Stimulated activated CD8-positive, alpha-beta memory T cell treated with anti-CD3 and anti-CD28 coated beads, Interleukin-15, amount 100 ng/mL, for 24 hours (primary cell): ENCODE data around the gene GDF2.

Source experiments
- DNase-seq: peaks from one replicate; pipeline ENCODE4 v3.0.0-alpha.2; 2020; ENCODE audit warnings: low read depth

The GDF2 gene

GRCh38 chr10:47351899-47352815 is 29.9 kb downstream of the GDF2 start:
- no peak for DNase-seq

GRCh38 chr10:47353351-47353750 is 31.1 kb downstream of the GDF2 start:
- no peak for DNase-seq

GRCh38 chr10:47354165-47354564 is 31.9 kb downstream of the GDF2 start:
- DNase-seq, result no peak

GRCh38 chr10:47354900-47355299 is 32.6 kb downstream of the GDF2 start:
- no peak for DNase-seq

- DNase-seq, result no peak
Observed at GRCh38 chr10:47356708-47357107, 34.5 kb downstream of the GDF2 start.

- DNase-seq, result no peak
Observed at GRCh38 chr10:47357131-47357582, 34.9 kb downstream of the GDF2 start.

DNA sequence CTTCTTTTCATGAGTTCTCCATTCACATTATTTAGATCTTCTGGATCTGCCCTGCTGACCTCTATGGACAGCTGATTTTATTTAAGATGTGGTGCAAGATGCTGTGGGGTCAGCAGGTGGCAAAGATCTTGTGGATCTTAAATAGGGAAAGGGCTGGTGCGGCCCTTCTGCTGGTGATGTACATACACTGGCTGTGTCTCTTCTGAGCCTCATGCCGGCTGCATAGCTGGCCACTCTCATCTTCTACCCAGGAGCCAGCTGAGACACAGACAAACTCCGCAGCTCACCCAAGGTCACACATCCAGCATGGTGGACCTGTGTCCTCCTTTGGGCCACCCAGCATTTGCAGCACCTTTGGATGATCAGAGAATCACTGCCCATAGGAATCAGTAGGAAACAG is 35.7 kb downstream of the GDF2 start:
- DNase-seq, result no peak

DNA sequence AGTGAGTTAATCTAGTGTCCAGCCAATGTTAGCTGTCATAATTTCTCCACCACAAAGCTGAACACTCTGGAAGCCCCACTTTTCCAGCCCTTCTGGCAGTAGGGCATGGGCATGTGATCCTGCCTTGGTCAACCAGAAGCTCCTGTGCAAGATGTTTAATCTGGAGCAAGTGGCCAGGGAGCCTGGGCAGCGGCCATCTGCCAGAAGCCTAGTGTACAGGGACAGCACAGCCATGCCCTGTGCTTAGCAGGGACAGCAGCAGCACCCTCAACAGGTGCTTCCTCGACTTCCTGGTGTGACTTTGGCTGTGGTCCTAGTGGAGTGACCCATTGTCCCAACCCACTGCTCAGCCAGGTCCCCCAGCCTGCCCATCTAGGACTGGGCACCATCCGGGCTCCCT is 36.2 kb downstream of the GDF2 start:
- DNase-seq, result no peak

GRCh38 chr10:47359101-47359500 is 36.8 kb downstream of the GDF2 start:
- DNase-seq, result no peak

DNA sequence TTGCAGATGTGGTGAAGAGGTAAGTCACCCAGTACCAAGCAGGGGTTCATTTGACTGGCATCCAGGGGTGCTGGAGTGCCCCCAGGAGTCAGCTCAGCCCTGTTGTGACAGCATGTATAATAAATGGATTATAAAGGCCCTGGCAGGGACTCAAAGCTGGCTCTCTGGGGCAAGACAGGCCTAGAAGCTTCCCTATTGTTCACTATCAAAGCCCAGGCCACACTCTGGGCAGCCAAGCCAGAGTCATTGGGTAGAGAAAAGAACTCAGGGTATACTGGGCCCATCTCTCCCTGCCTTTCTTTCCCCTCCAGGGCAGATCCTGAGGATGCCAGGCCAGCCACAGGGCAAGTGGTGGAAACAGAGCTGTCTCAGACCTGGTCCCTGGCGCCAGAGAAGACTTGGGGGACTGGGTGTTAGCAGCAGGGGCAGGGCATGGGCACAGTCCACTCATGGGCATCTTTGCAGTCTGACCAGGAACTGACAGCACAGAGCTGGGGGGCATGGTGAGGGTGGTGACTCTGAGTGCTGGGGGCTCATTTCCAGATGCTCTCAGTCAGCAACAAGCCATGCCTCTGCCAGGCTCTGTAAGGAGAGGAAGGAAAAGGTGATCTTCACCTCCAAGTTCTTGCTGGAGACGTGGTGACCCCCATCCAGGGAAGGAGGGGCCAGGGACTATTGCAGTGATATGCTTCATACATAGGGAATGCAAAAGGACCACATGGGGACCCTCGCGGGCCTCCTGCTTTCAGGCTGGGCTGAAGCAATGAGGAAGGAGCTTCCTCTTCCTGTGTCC is 37.6 kb downstream of the GDF2 start:
- DNase-seq, result no peak

- no peak for DNase-seq
Observed at GRCh38 chr10:47360419-47361040, 38.3 kb downstream of the GDF2 start.

DNA sequence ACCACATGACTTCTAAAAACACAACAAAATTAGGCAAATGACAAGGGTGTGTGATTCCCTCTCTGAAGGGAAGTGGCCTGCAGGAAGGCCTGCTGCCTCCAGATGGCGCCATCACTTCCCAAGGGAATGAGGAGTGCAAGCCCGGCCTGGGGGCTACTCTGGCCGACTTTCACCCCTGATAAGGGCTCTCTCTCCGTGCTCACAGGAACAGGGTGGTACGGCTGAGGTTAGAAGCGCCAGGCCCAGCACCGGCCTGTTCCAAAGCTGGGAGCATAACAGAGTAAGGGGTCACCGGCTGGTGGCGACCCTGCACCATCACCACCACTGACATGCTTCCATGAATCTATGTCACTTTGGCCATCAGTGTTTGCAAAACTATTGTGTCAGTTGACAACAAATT is 39.0 kb downstream of the GDF2 start:
- DNase-seq, result no peak

GRCh38 chr10:47362199-47362598 is 39.9 kb downstream of the GDF2 start:
- DNase-seq, result no peak

DNA sequence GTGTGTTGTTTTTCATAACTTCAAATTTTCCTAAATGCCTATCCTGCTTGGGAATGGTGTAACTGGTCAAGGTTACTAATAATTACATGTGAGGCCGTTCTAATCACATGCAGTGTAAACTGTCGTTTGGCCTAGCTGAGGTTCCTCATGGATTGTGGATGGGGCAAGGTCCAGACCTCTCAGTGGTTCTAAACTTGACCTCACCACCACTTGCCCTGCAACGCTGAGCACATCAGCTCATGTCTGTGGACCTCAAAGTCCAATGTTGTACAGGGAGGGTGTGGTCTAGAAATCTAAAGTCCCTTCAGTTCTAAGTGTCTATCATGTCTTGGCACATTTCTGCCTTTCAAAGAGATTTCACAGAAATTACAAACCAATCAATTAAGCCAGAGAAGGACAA is 41.5 kb downstream of the GDF2 start:
- no peak for DNase-seq

GRCh38 chr10:47364366-47364765 is 42.1 kb downstream of the GDF2 start:
- DNase-seq, result no peak

DNA sequence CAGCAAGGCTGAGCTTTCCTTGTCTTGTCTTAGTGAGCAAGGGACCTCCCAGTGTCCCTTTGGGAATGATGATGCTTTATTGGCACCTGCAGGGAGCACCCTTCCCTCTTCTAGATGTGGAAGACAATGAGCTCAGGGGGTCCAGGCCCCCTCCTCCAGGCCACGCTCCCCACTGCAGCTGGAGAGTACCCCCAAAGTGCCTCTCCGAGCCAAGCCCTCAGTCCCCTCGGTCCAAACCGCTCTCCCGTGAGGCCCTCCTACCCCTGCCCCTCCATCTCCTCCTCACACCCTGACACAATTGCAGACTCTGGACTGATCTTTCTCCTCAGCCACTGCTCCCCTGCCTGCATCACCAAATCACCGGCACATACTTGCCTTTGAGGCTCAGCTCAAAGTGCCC is 42.7 kb downstream of the GDF2 start:
- DNase-seq, result no peak

GRCh38 chr10:47365431-47366180 is 43.4 kb downstream of the GDF2 start:
- DNase-seq, result no peak

DNA sequence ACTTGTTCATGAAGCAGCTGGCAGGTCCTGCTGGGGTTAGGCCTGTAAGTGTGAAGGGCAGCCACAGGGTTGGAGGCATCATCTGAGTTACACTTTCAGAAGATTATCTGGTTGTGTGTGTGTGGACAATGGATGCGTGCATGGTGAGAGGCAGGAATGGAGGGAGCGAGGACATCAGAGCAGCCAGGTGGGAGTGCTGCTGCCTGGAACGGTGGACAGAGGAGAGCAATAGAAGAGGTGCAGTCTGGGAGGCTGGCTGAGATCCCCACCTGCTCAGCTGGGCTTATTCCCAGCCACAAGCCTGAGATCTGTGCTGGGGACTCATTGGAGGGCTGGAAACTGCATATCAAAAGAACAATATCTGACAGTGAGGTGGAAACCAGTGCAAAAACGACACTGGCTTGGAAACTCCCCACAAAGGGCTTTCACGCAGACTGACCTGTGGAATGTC is 44.0 kb downstream of the GDF2 start:
- no peak for DNase-seq

DNA sequence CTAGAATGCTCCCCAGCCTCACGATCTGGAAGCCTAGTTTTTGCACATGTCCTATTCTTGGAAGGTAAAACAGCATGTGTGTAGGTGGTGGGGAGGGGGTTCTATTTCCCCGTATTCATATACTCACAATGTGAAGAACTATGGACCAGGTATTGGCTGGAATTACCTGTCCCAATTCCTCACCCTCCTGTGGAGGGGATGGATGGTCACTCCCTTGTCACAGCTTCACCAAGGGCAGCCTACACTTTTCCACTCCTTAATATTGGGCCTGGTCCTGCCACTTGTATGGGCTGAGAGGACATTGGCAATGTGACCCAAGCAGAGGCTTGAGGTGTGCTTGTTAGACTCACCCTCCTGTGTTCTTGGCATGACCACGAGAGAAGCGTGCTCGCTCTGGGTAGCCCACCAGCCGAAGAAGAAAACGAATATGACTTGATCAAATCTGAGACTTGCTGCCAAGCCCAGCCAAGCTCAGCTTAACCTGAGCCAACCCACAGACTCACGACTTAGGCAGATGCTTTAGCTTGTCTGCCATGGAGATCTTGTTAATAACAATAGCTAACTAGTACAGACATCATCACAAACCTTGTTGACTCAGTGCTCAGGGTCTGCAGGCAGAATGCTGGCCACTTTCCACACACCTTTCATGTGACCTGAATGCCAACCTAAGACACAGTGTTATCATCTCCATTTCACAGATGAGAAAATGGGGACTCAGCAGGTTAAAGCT is 44.6 kb downstream of the GDF2 start:
- DNase-seq, result no peak

DNA sequence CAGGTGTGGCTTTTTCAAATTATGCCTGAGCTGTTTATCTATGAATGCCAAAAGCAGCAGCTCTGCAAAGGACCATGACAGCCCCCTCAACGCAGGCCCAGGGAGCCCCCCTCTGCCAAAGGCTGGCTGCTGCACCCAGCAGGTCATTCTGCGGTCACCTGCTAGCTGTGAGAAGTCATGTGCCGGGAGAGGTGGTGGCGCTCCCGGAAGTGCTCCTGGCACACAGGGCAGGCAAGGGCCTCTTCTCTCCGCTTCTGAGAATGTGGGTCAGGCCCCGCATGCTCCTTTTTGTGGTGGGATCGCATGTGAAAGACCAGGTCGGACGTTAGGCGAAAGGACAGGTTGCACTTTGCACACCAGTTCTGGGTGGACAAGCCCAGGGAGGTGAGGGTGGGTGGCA is 45.4 kb downstream of the GDF2 start:
- no peak for DNase-seq
